AG09319 (cell line): ENCODE data around the gene DAAM1.

Source experiments
- DNase-seq: peaks from one replicate; pipeline ENCODE4 v3.0.0-alpha.2; 2010; ENCODE audit warnings: low read depth; ENCODE audit errors: extremely low read depth
- CTCF ChIP-seq: IDR thresholded peaks from 2 replicates; pipeline ENCODE4 v1.5.1; 2011; ENCODE audit warnings: low read depth, mild to moderate bottlenecking, inconsistent platforms, low read length, moderate library complexity

Gene DAAM1

GRCh38 chr14:59154373-59154772, 34.1 kb upstream of the DAAM1 start:
- no peak for DNase-seq

GRCh38 chr14:59155886-59156285, 32.6 kb upstream of the DAAM1 start:
- DNase-seq, result no peak
- TF ChIP-seq CTCF, result no peak

More at GRCh38 chr14:59154373-59154772, 34.1 kb upstream of the DAAM1 start:
- TF ChIP-seq CTCF, result no peak

- DNase-seq, result no peak
- TF ChIP-seq CTCF, result no peak
These were observed 29.3 kb upstream of the DAAM1 start for GRCh38 chr14:59159169-59159568.

GRCh38 chr14:59160506-59160905, 28.0 kb upstream of the DAAM1 start:
- no peak for TF ChIP-seq CTCF
- DNase-seq, result no peak

- TF ChIP-seq CTCF, result no peak
- DNase-seq, result no peak
These were observed 26.8 kb upstream of the DAAM1 start for GRCh38 chr14:59161561-59162175.

GRCh38 chr14:59166258-59166657, 22.2 kb upstream of the DAAM1 start:
- TF ChIP-seq CTCF, result no peak
- no peak for DNase-seq

GRCh38 chr14:59175404-59175803, 13.1 kb upstream of the DAAM1 start:
- DNase-seq, result no peak

More at GRCh38 chr14:59175404-59175803, 13.1 kb upstream of the DAAM1 start:
- no peak for TF ChIP-seq CTCF
